GM18907 (cell line): ENCODE results near the gene MYZAP.
"Not testable (repeated sequence)": the region's sequence is repeated elsewhere in the genome, so short reads cannot be mapped to it uniquely, and the experiment has no call there.

Experiments used
- ATAC-seq: cut with Tn5 transposase; IDR thresholded peaks from one replicate; pipeline ENCODE4 v1.9.1; 2021; ENCODE audit warnings: mild to moderate bottlenecking, moderate library complexity; ENCODE audit not compliant: unreplicated experiment

MYZAP gene

DNA sequence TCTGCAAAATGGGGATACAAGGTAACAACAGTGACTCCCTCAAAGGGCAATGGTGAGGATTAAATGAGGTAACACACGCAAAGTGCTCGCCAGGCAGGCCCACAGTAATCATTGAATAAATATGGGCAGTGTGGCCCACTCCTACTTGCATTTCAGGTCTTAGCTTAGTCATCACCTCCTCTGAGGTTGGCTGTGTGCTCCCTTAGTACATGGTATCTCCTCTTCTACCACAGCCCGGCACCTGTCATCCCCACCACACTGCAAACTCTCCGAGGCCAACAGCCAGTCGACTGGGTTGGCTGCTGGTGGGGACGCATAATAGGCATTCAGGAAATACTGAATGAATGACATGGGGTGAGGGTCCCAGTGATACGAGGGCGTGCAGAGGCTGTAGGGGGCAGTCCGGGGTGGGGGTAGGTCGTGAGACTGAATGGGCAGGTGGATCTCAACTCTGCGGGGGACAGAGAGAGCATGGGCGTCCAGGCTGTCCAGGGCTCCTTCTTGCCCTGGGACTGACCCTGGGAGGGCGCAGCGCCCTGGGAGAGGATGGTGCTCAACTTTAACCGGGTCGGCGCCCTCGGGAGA is 375 bp upstream of the MYZAP start:
- ATAC-seq = no peak

GRCh38 chr15:57592426-57592825 is 722 bp downstream of the MYZAP start:
- ATAC-seq = no peak

DNA sequence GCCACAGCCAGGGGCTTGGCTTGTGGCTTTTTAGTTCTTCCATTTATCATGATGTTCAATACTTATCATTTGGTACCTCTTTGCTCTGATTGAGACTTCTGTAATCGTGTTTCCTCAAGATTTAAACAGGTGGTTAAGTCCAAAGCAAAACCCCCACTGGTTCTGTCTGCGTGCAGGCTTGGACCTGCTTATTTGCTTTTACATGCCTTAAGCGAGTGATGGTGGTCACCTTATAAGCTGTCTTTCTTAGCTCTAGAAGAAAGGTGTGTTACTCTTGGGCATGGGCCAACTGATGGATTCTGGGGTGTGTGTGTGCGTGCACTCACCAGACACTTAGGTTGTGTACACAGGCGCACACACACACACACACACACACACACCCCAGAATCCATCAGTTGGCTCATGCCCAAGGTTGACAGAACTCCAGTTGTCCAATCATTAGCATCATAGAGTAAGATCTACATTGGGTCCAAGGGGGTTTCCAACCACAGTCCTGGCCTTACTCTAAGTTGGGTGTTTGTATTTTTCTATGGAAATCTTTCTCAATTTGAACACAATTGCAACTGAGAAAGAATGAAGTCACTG is 1.2 kb downstream of the MYZAP start:
- ATAC-seq = no peak

DNA sequence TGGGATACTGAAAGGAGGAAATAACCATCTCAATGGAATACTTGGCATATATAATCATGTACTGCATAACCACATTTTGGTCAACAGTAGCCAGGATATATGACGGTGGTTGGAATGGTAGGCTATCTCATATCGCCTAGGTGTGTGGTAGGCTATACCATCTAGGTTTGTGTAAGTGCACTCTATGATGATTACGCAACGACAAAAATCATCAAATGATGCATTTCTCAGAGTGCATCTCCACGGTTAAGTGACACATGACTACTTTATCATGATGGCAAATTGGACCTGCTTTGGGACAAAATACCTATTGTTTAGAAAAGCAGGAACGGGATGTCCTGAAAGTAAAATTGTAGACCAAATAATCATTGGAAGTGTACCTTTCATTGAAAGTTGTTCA is 2.8 kb downstream of the MYZAP start:
- no peak for ATAC-seq

DNA sequence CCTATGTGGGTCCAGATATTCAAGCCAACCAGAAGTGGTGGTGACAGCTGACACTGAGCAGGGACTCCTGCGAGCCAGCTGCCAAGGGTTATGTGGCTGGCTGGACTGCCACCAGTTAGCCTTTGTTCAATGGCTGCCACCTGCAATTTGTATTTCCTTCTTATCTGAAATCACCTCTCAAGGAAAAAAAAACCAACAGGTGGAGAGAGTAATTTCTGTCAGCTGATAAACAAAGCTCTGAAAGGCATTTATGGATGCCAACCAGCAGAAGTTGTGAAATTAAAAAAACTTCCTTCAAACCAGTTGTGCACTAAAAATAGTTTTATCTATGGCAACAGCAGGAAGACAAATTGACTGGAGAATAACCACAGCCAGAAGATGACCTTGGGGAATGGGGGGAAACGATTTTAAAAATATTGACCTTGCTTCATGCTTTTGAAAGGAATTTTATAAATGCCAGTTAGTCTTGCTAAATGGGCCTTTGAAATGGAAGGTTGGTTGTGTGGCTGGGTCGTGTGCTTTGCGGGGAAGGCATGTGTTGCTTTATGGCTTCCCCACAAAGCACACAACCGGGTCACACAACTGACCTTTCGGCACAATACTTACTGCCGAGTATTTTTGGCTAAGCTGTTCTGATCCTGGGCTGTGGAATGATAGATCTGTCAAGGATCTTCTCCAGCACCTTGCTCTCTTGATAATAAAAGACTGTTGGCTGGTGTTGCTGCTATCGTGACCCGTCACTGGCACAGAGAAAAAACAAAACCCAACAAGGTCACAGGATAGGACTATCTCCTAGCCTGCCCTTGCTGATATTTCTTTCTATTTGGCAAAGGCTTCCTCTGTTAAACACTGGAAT is 3.5 kb downstream of the MYZAP start:
- no peak for ATAC-seq

DNA sequence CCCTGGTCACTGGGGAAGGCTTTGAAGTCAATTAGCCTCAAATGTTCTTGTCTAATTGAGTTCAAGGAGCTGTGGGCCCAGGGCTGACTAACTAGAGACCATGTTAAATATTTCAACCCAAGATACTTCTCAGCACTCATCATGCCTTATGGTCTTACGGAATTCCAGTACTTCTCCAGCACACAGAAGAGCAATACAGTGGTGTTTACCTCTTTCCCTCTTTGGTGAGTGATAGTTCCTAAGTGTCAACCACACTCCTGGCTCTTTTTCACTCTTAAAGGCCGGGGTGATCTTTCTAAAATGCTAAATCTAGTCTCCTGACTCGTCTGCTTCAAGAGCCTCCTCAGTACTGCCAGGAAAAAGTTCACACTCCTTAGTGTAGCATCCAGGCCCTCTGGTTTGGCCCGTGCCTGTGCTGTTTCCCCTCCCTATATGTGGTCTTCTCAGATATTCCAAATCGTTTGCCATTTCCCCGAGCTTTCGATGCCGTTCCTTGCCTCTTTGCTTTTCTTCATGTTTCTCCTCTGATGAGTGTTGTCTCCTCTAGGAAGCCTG is 4.7 kb downstream of the MYZAP start:
- no peak for ATAC-seq

GRCh38 chr15:57596978-57597377 is 5.3 kb downstream of the MYZAP start:
- ATAC-seq = no peak

- no peak for ATAC-seq
Observed at GRCh38 chr15:57597431-57597830, 5.7 kb downstream of the MYZAP start.

DNA sequence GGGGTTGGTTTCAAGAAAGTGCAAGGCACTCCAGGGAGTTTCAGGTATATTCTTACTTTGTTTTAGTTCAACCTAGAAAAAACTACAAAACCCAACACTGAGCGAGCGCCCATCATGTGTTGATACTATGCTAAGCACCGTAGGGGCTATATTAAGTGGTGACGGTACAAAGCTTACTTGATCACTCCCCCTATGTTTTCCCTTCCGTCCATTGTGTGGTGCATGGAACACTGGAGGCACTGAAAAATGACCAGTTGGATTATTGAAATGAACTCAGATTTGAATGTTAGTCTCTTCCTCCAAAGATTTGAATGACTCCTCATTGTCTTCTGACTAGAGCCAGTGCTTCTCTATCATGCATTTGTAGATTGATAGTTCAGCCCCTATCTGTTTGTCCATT is 6.6 kb downstream of the MYZAP start:
- no peak for ATAC-seq

GRCh38 chr15:57599296-57599810 is 7.6 kb downstream of the MYZAP start:
- no peak for ATAC-seq

DNA sequence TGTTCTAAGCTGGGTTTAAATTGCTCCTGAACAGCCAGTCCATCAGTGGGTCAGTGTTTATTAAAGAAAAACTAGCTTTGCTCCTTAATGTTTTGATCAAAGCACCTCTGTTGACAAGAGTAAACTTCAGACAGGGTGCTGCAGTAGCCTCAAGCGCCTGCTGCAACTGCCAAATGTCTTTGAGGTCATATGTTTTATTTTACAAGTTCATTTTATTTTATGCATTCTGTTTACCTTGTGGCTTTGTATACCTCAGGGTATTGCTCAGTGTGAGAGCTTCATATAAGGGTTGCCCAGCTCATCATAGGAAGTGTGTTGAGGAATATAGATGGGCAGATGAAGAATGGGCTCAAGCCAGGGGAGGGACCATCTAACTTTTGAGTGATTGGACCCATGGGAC is 8.5 kb downstream of the MYZAP start:
- no peak for ATAC-seq

GRCh38 chr15:57604507-57604906 is 12.8 kb downstream of the MYZAP start:
- no peak for ATAC-seq

- no peak for ATAC-seq
Observed at GRCh38 chr15:57605491-57605890, 13.8 kb downstream of the MYZAP start.

- no peak for ATAC-seq
Observed at GRCh38 chr15:57606048-57606447, 14.3 kb downstream of the MYZAP start.

DNA sequence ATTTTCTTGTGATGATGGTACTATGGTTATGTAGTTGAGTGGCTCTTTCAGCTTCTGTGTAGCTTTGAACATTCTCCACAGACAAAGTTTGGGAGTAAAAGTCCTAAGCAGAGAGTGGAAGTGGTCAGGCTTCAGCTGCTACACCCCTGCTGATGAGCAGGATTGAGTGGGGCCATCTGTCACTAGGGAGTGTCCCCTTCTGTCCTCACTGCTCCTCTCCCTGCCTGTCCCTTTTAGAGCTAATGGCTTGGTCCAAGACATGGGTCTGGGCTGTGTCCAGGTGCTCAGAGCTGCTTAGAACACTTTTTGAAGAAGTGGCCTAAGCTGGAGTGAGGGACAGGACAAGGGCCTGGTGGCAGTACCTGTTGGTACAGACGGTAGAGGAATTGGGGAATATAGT is 15.1 kb downstream of the MYZAP start:
- no peak for ATAC-seq

DNA sequence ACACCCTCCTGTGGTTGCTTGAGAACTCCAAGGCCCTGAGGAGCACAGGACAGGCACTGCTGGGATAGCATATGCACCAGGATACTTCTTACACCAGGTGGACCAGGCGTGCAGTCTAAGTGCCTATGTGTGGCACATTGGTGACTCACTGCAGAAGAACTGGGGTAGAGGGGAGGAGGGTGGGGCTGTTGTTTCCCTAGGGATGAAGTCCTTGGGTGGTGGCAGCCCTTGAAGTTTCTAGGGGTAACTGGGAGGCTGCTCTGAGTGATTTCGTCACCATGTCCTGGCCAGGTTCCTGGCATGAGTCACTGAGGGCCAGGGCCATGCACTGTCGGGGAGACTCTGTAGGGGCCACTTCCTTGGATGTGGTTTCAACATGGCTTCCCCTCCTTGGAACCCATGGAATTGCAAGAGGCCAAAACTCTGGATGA is 15.9 kb downstream of the MYZAP start:
- no peak for ATAC-seq

DNA sequence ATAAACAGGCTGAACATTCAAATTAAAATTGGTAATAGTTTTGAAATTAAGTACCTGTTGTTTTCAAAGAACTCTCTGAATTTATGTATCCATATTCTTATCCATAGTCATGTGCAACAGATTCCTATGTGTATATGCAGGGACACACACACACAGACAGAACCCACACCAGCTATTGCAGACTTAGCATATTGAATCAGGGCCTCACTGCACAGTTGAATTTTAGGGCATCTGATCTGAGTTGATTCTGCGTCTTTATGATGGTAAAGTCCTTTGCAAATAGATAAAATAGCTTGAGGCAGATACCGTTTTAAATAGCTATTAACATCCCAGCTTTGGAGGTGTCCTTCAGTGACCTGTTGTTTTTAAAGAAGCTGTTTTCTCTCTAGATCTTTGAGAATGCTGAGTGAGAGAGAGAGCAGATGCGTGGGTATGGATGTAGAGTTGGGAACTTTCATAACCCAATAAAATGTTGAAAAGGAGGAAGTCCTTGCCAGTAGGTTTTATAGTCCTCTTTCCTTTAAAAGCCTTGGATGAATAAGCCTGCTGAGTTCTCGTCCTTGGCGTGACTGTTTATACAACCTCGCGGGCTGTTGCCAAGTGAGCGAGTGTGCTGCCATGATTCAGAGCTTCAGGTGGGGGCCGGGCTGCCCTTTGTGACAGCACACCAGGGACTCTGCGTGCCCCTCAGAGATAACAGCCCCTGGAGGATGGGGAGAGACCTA is 18.3 kb downstream of the MYZAP start:
- no peak for ATAC-seq

DNA sequence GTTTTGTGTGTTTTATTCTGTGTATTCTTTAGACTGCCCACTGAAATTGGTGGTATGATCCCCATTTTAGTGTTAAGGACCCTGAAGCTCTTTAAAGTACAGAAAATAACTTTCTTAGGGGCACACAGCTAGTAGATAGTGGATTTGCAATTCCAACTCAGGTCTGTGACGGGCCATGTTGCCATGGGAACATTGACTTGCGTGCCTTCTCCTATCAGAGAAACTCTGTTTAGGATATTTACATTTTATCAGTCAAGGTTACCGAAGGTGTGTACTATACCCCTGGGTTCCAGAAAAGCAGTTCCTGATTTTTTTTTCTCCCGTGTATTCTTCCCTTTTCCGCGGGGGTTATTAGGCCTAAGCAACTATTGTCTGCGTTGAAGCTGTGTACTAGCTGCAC is 19.4 kb downstream of the MYZAP start:
- no peak for ATAC-seq

DNA sequence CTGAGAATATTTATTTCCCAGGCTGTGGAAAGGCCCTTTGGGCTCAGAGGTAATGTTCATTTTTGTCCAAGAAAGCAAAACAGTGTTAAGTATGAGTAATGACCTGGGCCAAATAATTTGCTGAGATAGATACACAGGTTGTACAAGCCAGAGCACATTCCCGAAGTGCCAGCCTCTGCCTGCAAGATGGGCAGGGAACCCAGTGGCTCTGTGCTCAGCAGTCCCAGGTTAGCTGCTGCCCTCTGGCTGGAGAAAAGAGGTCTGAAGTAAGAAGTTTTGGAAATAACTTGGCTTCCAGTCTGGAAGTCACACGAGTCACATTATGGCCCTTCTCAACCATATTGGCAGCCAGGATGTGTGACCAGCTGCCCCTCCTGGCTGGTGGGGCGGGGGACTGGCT is 20.2 kb downstream of the MYZAP start:
- no peak for ATAC-seq

- ATAC-seq = no peak
Observed at GRCh38 chr15:57614241-57614640, 22.5 kb downstream of the MYZAP start.

DNA sequence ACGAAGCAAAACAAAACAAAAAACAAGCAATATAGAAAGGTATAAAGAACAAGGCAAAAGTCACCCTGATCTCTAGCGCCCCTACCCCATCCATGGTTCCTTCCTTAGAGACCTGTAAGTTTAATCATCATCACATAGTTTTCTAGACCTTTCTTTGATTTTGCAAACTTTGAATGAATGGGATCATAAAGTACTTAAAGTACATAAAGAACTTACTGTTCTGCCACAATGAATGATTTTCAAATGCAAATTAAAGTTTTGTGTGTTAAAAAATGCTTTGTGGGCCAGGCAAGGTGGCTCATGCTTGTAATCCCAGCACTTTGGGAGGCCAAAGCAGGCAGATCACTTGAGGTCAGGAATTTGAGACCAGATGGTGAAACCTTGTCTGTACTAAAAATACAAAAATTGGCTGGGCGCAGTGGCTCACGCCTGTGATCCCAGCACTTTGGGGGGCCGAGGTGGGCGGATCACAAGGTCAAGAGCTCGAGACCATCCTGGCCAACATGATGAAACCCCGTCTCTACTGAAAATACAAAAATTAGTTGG is 24.3 kb downstream of the MYZAP start:
- not testable (repeated sequence) for ATAC-seq
